Muscle layer of colon (tissue), 2 donors: Measurements from ENCODE around the gene C1GALT1.

Source experiments
- H3K27ac ChIP-seq: one replicate; pipeline ENCODE4 v1.7.0; 2013; ENCODE audit warnings: low read depth, mild to moderate bottlenecking, low read length, moderate library complexity
- H3K27me3 ChIP-seq, 2 donors: one replicate each; pipeline ENCODE4 v1.7.0; 2013; ENCODE audit warnings: low read length in 2 of 2, mild to moderate bottlenecking in 2 of 2; ENCODE audit not compliant: insufficient read depth in 2 of 2, control insufficient read depth in 1 of 2
- H3K36me3 ChIP-seq: one replicate; pipeline ENCODE4 v1.7.0; 2013; ENCODE audit warnings: mild to moderate bottlenecking, low read length; ENCODE audit not compliant: insufficient read depth
- H3K4me1 ChIP-seq: one replicate; pipeline ENCODE4 v1.7.0; 2013; ENCODE audit warnings: mild to moderate bottlenecking, low read length; ENCODE audit not compliant: insufficient read depth
- H3K4me3 ChIP-seq, 2 donors: one replicate each; pipeline ENCODE4 v1.7.0; 2013; ENCODE audit warnings: low read length in 2 of 2, low read depth in 1 of 2, mild to moderate bottlenecking in 1 of 2, moderate library complexity in 1 of 2
- H3K9ac ChIP-seq: one replicate; pipeline ENCODE4 v1.7.0; 2013; ENCODE audit warnings: low read length
- H3K9me3 ChIP-seq: one replicate; pipeline ENCODE4 v1.7.0; 2013; ENCODE audit warnings: mild to moderate bottlenecking, low read length
- donor health status: abdominal sarcoma.
- donor health status: Adenocarcinoma of cecum.

Gene C1GALT1

DNA sequence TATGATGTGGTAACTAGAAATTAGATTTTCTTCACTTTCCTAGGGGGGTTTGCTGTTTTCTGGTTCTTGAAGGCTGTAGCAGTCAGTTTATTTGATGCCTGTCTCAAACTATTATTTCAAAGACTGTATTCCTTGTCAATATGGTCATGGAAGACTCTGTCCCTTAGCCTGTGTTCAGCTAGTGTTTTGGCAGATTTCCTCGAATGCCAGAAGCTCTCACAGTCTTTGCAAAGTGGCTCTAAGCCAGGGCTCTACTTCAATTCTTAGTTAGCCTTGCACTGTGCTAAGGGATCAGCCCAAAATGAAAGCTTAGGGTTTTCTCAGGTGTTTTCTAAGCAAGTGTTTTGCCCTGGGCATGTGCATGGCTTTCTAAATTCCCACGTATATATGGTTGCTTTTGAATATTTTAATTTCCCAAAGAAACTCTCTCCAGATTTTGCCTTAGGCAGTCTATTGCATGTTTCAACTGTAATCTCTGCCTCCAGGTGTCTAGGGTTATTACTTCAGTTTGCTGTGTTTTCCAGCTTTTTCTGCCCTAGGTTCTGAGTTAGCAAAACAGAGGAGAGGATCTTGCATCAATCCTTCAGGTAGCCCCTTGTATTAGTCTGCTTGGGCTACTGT, 7.2 kb upstream of the C1GALT1 start:
- no peaks in the 10 kb centered on the region for H3K27me3 ChIP-seq
- no peaks in the 10 kb centered on the region for H3K36me3 ChIP-seq

DNA sequence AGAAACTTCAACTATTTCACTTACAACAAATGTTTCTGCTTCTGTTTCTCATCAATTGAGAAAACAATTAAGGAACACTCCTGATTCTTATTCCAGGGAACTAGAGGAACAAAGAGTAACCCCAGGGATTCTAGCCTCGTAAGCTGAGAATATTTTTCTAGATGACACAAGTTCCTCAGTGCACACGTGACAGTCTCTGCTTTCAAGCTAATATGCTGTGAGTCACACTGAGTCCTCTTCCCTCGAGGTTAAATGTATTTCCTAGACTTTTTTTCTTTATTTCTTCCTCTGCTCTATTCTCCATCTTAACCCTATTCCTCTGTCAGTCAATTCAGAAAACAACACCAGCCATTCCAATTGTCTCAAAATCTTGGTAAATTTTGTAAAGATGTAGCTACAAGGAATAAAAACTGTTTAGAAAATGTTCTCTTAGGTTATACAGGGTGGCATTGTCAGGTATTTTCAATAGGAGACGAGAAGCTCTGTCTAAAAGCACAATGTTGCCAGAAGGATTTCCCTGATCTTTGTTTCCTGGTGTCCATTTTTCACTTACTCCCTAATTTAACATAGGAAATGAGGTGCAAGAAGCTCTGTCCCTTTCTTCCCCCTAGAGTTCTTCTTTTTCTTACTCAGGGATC, 5.8 kb upstream of the C1GALT1 start:
- H3K9me3 ChIP-seq = no peaks in the 10 kb centered on the region
- no peak overlapping the region for H3K4me3 ChIP-seq
- no peak overlapping the region for H3K9ac ChIP-seq
- H3K27ac ChIP-seq = no peak overlapping the region
- peaks cover 5% of the 10 kb centered on the region for H3K4me1 ChIP-seq
- H3K36me3 ChIP-seq = no peaks in the 10 kb centered on the region
- H3K27me3 ChIP-seq = no peaks in the 10 kb centered on the region

More for the DNA sequence above, 7.2 kb upstream of the C1GALT1 start:
- Histone ChIP-seq H3K27ac (no peak overlapping the region), H3K9me3 (no peaks in the 10 kb centered on the region), H3K4me3 (no peak overlapping the region), H3K9ac (no peak overlapping the region), H3K4me1 (no peaks in the 10 kb centered on the region)

DNA sequence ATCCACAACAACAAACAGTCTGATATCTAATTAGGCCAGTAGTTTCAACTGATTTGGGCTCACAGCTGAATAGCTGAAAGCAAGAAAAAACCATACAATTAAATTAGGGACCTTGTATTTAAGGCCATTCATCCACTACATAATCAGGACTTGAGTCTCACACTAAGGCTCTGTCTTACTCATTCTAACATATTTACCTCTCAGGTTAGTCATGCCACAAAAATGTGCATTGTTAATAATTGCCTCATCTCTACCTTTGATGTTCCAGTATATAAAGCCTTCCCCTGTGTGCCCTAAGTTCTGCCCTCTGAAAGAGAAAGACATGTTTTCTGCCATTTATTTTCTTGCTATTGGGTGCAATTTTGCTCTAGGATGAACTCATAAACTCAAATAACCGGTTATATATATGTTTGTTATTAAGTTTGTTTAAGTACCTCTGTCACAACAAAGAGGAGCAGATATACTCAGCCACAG, 5.3 kb upstream of the C1GALT1 start:
- H3K4me1 ChIP-seq = peaks cover 6% of the 10 kb centered on the region
- no peak overlapping the region for H3K9ac ChIP-seq
- H3K9me3 ChIP-seq = no peaks in the 10 kb centered on the region
- no peaks in the 10 kb centered on the region for H3K36me3 ChIP-seq
- H3K27me3 ChIP-seq = no peaks in the 10 kb centered on the region
- no peak overlapping the region for H3K27ac ChIP-seq
- no peak overlapping the region for H3K4me3 ChIP-seq

DNA sequence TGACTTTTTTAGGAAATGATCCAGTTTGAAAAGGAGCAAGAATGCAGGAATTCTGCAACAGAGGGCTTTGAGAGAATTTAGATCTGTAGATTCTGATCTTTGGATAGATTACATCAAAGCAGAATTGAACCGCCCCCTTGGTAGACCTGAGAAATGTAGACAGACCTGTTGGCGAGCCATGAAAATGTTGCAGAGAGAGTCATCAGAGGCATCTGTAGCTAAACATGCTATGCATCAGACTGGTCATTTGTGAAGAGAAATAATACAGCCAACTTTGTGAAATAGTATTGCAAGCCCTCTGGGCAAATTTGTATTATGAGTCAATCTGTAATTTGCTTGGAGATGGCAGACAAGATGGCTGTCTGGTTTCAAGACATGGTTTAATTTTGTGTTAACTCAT, 4.3 kb upstream of the C1GALT1 start:
- Histone ChIP-seq H3K9me3 (no peaks in the 10 kb centered on the region), H3K9ac (no peak overlapping the region), H3K27me3 (no peaks in the 10 kb centered on the region), H3K36me3 (no peaks in the 10 kb centered on the region), H3K27ac (no peak overlapping the region), H3K4me1 (peaks cover 6% of the 10 kb centered on the region), H3K4me3 (no peak overlapping the region)

DNA sequence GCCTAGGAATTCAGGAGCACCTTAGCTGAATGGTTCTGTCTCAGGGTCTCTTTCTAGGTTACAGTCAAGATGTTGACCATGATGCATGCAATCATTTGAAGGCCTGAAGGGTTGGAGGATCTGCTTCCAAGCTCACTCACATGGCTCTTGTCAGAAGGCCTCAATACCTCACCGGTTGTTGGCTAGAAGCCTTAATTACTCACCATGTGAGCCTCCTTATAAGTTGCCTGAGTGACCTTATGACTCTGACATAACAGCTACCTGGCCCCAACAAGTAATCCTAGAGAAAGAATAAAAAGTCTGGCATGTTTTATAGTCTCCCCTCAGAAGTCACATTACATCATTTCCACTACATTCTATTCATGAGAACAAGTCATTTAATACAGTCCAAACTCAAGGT, 3.4 kb upstream of the C1GALT1 start:
- no peaks in the 10 kb centered on the region for H3K36me3 ChIP-seq
- peaks cover 12% of the 10 kb centered on the region for H3K4me1 ChIP-seq
- no peak overlapping the region for H3K9ac ChIP-seq
- no peaks in the 10 kb centered on the region for H3K27me3 ChIP-seq
- H3K4me3 ChIP-seq = no peak overlapping the region
- no peak overlapping the region for H3K27ac ChIP-seq
- no peaks in the 10 kb centered on the region for H3K9me3 ChIP-seq

DNA sequence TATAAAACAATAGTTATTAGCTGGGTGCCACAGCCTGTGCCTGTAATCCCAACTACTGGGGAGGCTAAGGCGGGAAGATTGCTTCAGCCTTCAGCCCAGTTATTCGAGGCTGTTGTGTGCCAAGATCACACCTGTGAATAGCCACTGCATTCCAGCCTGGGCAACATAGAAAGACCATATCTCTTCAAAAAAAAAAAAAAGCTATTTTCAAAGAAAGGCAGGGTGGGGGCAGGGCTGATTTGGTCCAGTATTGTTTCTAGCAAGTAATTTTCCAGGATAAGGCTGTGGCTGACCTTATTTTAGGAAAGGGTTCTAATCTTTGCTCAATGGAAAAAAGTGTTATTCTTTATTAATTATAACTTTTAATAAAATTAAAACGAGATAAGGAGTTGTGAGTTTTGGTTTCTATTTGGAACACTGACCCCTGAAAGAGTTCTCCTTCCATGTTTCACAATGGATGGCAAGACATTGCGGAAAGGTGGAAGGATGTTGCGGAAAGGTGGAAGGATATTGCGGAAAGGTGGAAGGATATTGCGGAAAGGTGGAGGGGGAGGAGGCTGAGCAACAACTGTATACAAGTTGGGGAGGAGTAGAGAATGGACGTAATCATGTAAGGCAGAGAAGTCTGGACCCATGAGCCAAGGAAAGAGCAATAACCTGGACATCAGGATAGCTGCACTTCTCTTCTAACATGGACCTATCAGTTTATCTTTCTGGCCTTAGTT, 1.5 kb upstream of the C1GALT1 start:
- H3K4me3 ChIP-seq = peak overlapping the region; percentile 48 to 93
- no peaks in the 10 kb centered on the region for H3K9me3 ChIP-seq
- no peaks in the 10 kb centered on the region for H3K36me3 ChIP-seq
- H3K27ac ChIP-seq = no peak overlapping the region
- peaks cover 16% of the 10 kb centered on the region for H3K4me1 ChIP-seq
- H3K27me3 ChIP-seq = no peaks in the 10 kb centered on the region
- H3K9ac ChIP-seq = peak overlapping the region; percentile 78

DNA sequence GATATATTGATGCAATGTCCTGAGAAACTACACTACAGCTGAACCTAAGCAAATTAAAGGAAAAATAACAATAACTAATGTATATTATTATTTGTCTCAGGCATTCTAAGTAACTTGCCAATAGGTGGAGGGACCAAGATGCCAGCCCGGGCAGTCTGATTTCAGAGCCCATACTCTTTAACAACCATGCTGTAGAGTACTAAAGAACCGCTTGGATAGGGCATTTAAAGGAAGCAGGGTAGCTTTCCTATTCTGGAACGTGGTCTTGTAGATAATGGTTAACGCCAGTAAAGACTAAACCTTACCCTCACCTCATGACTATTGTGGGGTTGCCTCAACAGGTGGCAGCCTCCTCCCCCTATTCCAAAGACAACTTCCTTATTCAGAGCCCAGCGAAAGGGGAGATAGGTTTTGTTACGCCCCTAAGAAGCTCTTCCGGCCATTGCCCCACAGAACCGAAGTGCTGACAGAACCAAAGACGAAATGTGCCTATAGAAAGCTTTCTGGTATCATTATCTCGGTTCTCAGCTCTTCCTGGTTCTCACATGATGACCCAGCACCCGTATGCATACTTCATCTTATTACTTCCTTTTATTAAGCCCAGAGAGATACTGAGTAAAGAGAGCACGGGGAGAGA, 707 bp upstream of the C1GALT1 start:
- Histone ChIP-seq H3K9me3 (no peaks in the 10 kb centered on the region), H3K9ac (peak overlapping the region; percentile 78), H3K4me3 (peak overlapping the region; percentile 48 to 93), H3K27me3 (no peaks in the 10 kb centered on the region), H3K27ac (peak overlapping the region; percentile 91), H3K36me3 (no peaks in the 10 kb centered on the region), H3K4me1 (peaks cover 16% of the 10 kb centered on the region)

DNA sequence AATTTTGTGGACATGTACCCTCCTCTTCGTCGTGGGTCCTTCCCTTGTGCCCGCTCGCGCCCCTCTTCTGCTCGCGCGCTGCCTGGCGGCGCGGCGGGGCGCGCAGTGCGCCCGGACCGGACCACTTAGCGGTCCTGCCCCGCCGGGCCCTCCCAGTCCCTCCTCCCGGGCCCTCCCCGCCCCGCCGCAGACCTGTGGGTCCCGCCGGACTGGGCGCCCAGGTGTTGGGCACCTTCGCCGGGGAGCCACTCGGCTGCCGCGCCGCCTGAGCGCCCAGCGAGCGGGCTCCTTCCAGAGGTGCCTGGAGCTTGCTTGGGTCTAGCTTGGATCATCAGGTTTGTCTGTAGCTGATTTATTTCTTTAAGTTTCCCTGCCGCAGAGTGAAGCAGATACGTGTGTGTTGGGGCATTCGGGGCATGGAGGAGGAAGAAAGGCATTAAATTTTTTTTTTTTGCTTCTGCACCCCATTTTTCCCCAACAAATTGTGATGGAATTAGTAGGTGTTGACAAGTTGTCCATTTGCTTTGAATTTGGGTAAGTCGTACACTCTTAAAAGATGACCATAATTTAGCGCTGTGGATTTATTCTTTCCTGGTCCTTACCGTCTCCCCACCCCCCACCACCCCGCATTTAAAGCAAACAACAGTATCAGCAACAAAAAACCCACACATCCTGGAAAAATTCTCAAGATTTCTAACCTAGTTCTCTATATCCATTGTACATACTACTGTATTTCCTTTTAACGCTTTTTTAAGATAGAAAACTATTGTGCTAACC, 905 bp downstream of the C1GALT1 start:
- Histone ChIP-seq H3K27me3 (no peaks in the 10 kb centered on the region), H3K27ac (peak overlapping the region; percentile 62), H3K4me1 (peaks cover 16% of the 10 kb centered on the region), H3K4me3 (peak overlapping the region; percentile 46 to 93), H3K9me3 (no peaks in the 10 kb centered on the region), H3K36me3 (no peaks in the 10 kb centered on the region), H3K9ac (peak overlapping the region; percentile 70)

DNA sequence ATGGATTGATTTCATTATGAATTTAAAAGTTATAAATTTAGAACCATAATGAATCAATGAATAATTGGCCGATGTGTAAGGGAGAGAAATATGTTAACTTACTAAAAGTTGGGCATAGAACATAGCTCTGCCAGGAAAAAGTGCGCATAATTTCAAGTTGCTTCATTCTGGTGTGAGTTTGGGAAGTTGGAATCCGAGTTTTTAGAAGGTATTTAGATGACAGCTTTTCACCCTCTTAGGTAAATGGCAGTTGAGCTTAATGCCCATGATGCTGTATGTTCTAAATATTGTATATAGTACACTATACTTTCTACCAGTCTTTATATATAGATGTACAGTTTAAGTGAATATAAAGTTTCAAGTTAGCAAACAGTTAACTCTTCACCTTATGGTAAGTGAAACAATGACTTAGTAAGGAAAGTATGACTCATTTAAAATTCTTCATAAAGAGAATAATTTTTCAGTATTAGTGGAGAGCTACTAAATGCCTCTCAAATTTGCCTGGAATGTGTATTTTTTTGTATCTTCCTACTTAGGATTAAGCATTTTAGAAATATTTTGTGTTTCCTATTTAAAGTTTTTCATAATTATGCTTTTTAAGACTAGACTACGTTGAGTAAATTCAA, 1.6 kb downstream of the C1GALT1 start:
- no peaks in the 10 kb centered on the region for H3K36me3 ChIP-seq
- peaks cover 16% of the 10 kb centered on the region for H3K4me1 ChIP-seq
- H3K9ac ChIP-seq = no peak overlapping the region
- peak overlapping the region in 1 of 2 donors; percentile 93 for H3K4me3 ChIP-seq
- no peak overlapping the region for H3K27ac ChIP-seq
- no peaks in the 10 kb centered on the region for H3K27me3 ChIP-seq
- H3K9me3 ChIP-seq = no peaks in the 10 kb centered on the region

DNA sequence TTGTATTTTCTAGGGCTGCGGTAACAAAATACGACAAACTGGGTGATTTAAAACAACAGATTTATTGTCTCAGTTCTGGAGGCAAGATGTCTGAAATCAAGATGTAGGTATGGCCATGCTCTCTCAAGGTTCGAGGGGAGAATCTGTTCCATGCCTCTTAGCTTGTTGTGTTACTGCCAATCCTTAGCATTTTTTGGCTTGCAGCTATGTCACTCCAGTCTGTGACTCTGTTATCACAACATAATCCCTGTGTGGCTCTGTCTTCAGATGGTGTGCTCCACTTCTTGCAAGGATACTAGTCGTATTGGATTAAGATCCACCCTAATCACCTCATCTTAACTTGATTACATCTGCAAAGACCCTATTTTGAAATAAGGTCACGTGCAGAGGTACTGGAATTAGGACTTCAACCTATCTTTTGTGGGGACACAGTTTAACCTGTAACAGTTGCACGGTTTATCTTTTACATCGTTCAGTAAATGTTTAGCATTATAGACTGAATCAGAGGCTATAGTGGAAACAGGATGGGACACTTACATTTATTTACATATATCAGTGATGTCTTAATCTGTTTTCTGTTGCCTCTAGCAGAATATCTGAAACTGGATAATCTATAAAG, 3.1 kb downstream of the C1GALT1 start:
- Histone ChIP-seq H3K27ac (no peak overlapping the region), H3K4me3 (no peak overlapping the region)

More for the DNA sequence above, 3.1 kb downstream of the C1GALT1 start:
- no peak overlapping the region for H3K9ac ChIP-seq
- peaks cover 16% of the 10 kb centered on the region for H3K4me1 ChIP-seq
- H3K27me3 ChIP-seq = no peaks in the 10 kb centered on the region
- no peaks in the 10 kb centered on the region for H3K36me3 ChIP-seq
- no peaks in the 10 kb centered on the region for H3K9me3 ChIP-seq
